K562 (cell line): ENCODE data around the gene CPT1B. TPM values are rescaled to one million over a fixed set of nuclear protein-coding genes. Genes with fewer than 3 reads are reported as not detected.

Source experiments
- CCNT2 ChIP-seq: IDR thresholded peaks from 2 replicates; pipeline ENCODE4 v1.6.1; 2011; ENCODE audit warnings: borderline replicate concordance, low read depth, mild to moderate bottlenecking, moderate library complexity, mixed read lengths, low read length; ENCODE audit not compliant: insufficient read length; ENCODE audit errors: extremely low read depth
- CREM ChIP-seq: IDR thresholded peaks from 2 replicates; pipeline ENCODE4 v1.6.1; 2014; ENCODE audit warnings: antibody characterized with exemption, low read depth
- ESRRB ChIP-seq: fragments of 250-450 bp; sonication (Bioruptor Pico); IDR thresholded peaks from 2 replicates; pipeline ENCODE4 v1.5.0; 2020; ENCODE audit warnings: mild to moderate bottlenecking, moderate library complexity, borderline replicate concordance
- HDAC2 ChIP-seq: fragments of 450-650 bp; IDR thresholded peaks from 2 replicates; pipeline ENCODE4 v1.6.1; 2016; ENCODE audit warnings: mild to moderate bottlenecking
- HMG20B ChIP-seq: fragments of 250-450 bp; sonication (Bioruptor Pico); IDR thresholded peaks from 2 replicates; pipeline ENCODE4 v1.5.0; 2021; ENCODE audit warnings: mild to moderate bottlenecking
- HOMEZ ChIP-seq: fragments of 250-450 bp; sonication (Bioruptor Pico); IDR thresholded peaks from 2 replicates; pipeline ENCODE4 v1.4.0; 2020; ENCODE audit warnings: mild to moderate bottlenecking, moderate library complexity
- KDM2B ChIP-seq: fragments of 250-450 bp; sonication (Bioruptor Pico); IDR thresholded peaks from 2 replicates; pipeline ENCODE4 v1.8.0; 2021; ENCODE audit warnings: mild to moderate bottlenecking, moderate library complexity
- MCM2 ChIP-seq: fragments of 450-650 bp; IDR thresholded peaks from 2 replicates; pipeline ENCODE4 v1.6.1; 2017; ENCODE audit warnings: low read depth, mild to moderate bottlenecking
- PHF8 ChIP-seq: fragments of 200-600 bp; sonication (generic); IDR thresholded peaks from 2 replicates; pipeline ENCODE4 v1.6.1; 2012; ENCODE audit warnings: mixed run types, mild to moderate bottlenecking, inconsistent platforms, low read length, moderate library complexity, borderline replicate concordance
- POLR2AphosphoS2 ChIP-seq: IDR thresholded peaks from 2 replicates; pipeline ENCODE4 v1.6.1; 2012; ENCODE audit warnings: low read length, improper control_type of control experiment
- POLR3G ChIP-seq: IDR thresholded peaks from 2 replicates; pipeline ENCODE4 v1.6.1; 2011; ENCODE audit not compliant: insufficient read length, insufficient replicate concordance; ENCODE audit errors: extremely low read depth
- SREBF2 ChIP-seq: sonication (generic); formaldehyde crosslinking; IDR thresholded peaks from 2 replicates; pipeline ENCODE4 v1.4.0; 2020; ENCODE audit warnings: mild to moderate bottlenecking, missing genetic modification reagents
- SRSF1 ChIP-seq: fragments of 200-400 bp; formaldehyde crosslinking; IDR thresholded peaks from 2 replicates; pipeline ENCODE4 v1.6.1; 2017; ENCODE audit warnings: mild to moderate bottlenecking, low read depth, low read length, moderate library complexity
- SRSF9 ChIP-seq: fragments of 200-400 bp; formaldehyde crosslinking; IDR thresholded peaks from 2 replicates; pipeline ENCODE4 v1.6.1; 2017; ENCODE audit warnings: low read depth, low read length, borderline replicate concordance
- STAT5B ChIP-seq: fragments of 250-450 bp; sonication (Bioruptor Pico); IDR thresholded peaks from 2 replicates; pipeline ENCODE4 v1.8.0; 2021; ENCODE audit warnings: mild to moderate bottlenecking, inconsistent platforms
- STAT6 ChIP-seq: sonication (generic); formaldehyde crosslinking; IDR thresholded peaks from 2 replicates; pipeline ENCODE4 v1.8.1; 2023; ENCODE audit warnings: mild to moderate bottlenecking, missing genetic modification reagents
- U2AF2 ChIP-seq: fragments of 200-400 bp; formaldehyde crosslinking; optimal IDR thresholded peaks from 2 replicates; pipeline ENCODE3; 2017; ENCODE audit warnings: low read depth, mild to moderate bottlenecking, low read length
- XRCC5 ChIP-seq: fragments of 200-400 bp; formaldehyde crosslinking; IDR thresholded peaks from 2 replicates; pipeline ENCODE4 v1.6.1; 2017; ENCODE audit warnings: low read depth, mild to moderate bottlenecking, low read length
- ZNF121 ChIP-seq: sonication (generic); formaldehyde crosslinking; conservative IDR thresholded peaks from 2 replicates; pipeline ENCODE4 v1.8.0; 2022; ENCODE audit warnings: missing genetic modification reagents
- ZNF134 ChIP-seq: fragments of 250-450 bp; sonication (Bioruptor Pico); conservative IDR thresholded peaks from 2 replicates; pipeline ENCODE4 v1.4.0; 2020
- ZNF785 ChIP-seq: fragments of 250-450 bp; sonication (Bioruptor Pico); IDR thresholded peaks from 2 replicates; pipeline ENCODE4 v1.4.0; 2020; ENCODE audit warnings: mild to moderate bottlenecking
- polyA plus RNA-seq, 8 experiments: library from polyadenylated mRNA; depleted of rRNA in 4 of 8; stranded (reverse) in 5 of 8; unstranded in 3 of 8; fragments of >200 nt; fragmentation: Nextera tagmentation in 2 of 8; fragmentation: Illumina TruSeq in 1 of 8; extraction: Ambion mirVana in 2 of 8; extraction: Trizol in 1 of 8; gene quantifications; 2 replicates each; pipeline versions ENCODE4 v1.2.1 to v1.2.3, GENCODE V29; 2011 to 2014; ENCODE audit warnings: inconsistent platforms in 1 of 8, missing spikeins in 1 of 8
- total RNA-seq, 7 experiments: library from RNA; depleted of rRNA in 6 of 7; stranded (reverse); fragments of >200 nt in 6 of 7; fragmentation: Illumina TruSeq in 2 of 7; extraction: Trizol in 2 of 7; gene quantifications; 2 replicates each; pipeline versions ENCODE4 v1.2.1 to v1.2.3, GENCODE V29; 2011 to 2021; ENCODE audit warnings: low replicate concordance in 1 of 7
- TF ChIP-seq, protein P1 (sequence below): fragments of 250-450 bp; sonication (Bioruptor Pico); IDR thresholded peaks from 2 replicates; pipeline ENCODE4 v1.4.0; 2020; ENCODE audit warnings: borderline replicate concordance
- TF ChIP-seq, protein P2 (sequence below): sonication (generic); formaldehyde crosslinking; IDR thresholded peaks from 2 replicates; pipeline ENCODE4 v1.8.1; 2023; ENCODE audit warnings: mild to moderate bottlenecking, missing genetic modification reagents

Gene CPT1B
- total and polyA plus RNA-seq, 9 of the 15 experiments (the other 6 are each of a cell fraction or from before 2014, with no cell fraction given) = 0.35 to 6.1 (median 2.6) TPM

- TF ChIP-seq U2AF2 (no peak), SREBF2 (no peak), HDAC2 (no peak), POLR3G (no peak), SRSF1 (no peak), CREM (peak; percentile 92), ZNF785 (no peak), PHF8 (peak; percentile 86), MCM2 (no peak), ESRRB (no peak), ZNF134 (CRISPR knock-in tag) (no peak), HOMEZ (CRISPR knock-in tag) (no peak), HMG20B (CRISPR knock-in tag) (no peak), STAT6 (CRISPR knock-in tag) (no peak), CCNT2 (peak; percentile 22), SRSF9 (no peak), ZNF121 (CRISPR knock-in tag) (no peak), XRCC5 (no peak), KDM2B (CRISPR knock-in tag) (no peak), POLR2AphosphoS2 (no peak), STAT5B (no peak)
- TF ChIP-seq, protein P1, sequence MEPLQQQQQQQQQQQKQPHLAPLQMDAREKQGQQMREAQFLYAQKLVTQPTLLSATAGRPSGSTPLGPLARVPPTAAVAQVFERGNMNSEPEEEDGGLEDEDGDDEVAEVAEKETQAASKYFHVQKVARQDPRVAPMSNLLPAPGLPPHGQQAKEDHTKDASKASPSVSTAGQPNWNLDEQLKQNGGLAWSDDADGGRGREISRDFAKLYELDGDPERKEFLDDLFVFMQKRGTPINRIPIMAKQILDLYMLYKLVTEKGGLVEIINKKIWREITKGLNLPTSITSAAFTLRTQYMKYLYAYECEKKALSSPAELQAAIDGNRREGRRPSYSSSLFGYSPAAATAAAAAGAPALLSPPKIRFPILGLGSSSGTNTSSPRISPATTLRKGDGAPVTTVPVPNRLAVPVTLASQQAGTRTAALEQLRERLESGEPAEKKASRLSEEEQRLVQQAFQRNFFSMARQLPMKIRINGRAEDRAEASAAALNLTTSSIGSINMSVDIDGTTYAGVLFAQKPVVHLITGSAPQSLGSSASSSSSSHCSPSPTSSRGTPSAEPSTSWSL (CRISPR knock-in tag) = no peak
- TF ChIP-seq, protein P2, sequence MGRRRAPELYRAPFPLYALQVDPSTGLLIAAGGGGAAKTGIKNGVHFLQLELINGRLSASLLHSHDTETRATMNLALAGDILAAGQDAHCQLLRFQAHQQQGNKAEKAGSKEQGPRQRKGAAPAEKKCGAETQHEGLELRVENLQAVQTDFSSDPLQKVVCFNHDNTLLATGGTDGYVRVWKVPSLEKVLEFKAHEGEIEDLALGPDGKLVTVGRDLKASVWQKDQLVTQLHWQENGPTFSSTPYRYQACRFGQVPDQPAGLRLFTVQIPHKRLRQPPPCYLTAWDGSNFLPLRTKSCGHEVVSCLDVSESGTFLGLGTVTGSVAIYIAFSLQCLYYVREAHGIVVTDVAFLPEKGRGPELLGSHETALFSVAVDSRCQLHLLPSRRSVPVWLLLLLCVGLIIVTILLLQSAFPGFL (CRISPR knock-in tag) = no peak
These were observed 4.5 kb upstream of the CPT1B start, which contains the start of gene CHKB (continued) for GRCh38 chr22:50582493-50583293.
